Activated CD8-positive, alpha-beta memory T cell treated with anti-CD3 and anti-CD28 coated beads, Interleukin-2, amount 50 U/mL, for 24 hours (primary cell): ENCODE results near the gene DNAJC1.
"Not testable (repeated sequence)": the region's sequence is repeated elsewhere in the genome, so short reads cannot be mapped to it uniquely, and the experiment has no call there.

Experiments
- DNase-seq: peaks from one replicate; pipeline ENCODE4 v3.0.0-alpha.2; 2020; ENCODE audit errors: extremely low read depth

DNAJC1 gene

DNA sequence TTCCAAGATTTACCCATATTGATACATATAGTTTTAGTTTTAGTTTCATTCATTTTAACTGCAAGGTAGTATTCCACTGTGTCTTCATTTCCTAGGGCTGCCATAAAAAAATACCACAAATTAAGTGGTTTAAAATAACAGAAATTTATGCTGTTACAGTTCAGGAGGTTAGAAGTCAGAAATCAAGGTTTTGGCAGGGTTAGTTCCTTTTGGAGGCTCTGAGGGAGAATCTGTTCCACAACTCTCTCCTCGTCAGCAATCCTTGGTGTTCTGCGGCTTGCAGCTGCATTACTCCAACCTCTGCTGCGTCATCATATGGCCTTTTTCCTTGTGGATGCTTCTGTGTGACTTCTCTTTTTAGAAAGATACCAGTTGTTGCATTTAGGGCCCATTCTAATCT is 176.2 kb downstream of the DNAJC1 start:
- no peak for DNase-seq

DNA sequence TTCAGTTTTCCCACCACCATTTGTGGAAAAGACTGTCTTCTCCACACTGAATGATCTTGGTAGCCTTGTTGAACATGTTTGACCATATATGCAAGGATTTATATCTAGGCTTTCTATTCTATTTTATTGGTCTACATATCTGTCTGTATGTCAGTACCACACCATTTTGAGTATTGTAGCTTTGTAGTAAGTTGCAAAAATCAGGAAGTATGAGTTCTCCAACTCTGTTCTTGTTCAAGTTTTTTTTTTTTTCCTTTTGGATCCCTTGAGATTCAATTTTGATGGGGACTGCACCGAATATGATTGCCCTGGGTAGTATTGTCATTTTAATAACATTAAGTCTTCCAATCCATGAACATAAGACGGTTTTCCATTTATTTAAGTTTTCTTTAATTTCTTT is 176.8 kb downstream of the DNAJC1 start:
- DNase-seq: no peak

DNA sequence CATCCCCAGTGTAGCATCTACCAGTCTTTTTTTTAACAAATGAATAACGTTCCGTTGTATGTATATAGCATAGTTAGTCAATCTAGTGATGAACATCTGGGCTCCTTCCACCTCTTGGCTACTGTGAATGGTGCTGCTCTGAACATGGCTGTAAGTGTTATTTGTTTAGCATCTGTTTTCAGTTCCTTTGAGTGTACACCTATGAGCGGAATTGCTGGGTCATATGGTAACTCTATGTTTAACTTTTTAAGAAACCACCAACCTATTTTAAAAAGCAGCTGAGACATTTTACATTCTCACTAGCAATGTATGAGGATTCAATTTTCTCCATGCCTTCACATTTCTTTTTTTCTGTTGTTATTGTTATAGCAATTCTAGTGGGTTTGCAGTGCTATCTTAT is 178.2 kb downstream of the DNAJC1 start:
- DNase-seq: no peak

DNA sequence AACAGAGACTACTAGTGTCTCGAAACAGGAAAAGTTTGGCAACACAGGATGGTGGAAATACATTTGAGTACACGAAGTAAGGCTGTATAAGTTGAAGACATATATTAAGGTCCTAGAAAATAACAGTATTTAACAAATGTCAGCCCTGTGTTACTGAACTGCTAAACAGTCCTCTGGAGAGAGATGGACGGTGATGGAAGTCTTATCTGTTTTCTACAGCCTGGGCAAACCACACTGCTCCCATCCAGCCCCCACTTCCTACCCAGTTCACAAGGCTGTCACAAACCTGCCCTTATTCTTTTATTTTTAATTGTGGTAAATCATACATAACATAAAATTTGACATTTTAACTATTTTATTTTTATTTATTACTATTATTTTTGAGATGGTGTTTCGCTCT is 179.1 kb downstream of the DNAJC1 start:
- DNase-seq: no peak

DNA sequence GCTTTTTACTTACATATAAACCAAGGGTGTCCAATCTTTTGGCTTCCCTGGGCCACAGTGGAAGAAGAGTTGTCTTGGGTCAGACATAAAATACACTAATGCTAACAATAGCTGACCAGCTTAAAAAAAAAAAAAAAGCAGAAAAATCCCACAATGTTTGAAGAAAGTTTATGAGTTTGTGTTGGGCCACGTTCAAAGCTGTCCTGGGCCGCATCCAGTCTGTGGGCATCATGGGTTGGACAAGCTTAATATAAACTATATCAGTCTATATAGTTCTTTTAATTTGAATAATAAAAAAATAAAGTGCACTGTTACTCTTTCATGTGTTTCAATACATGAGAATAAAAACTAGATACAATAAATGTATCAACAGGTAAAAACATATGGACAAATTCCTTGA is 179.9 kb downstream of the DNAJC1 start:
- no peak for DNase-seq

DNA sequence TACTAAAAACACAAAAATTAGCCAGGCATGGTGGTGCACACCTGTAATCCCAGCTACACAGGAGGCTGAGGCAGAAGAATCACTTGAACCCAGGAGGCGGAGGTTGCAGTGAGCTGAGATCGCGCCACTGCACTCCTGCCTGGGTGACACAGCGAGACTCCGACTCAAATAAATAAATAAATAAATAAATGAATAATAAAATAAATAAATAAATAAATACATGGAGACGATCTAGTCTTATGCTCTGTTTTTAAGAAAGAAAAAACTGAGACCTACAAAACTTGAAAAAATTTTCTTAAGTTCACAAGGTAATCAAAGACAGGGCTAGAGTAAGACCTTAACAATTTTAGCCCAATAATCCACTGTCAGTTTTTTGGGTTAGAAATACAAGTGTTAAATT is 181.3 kb downstream of the DNAJC1 start:
- DNase-seq: not testable (repeated sequence)

DNA sequence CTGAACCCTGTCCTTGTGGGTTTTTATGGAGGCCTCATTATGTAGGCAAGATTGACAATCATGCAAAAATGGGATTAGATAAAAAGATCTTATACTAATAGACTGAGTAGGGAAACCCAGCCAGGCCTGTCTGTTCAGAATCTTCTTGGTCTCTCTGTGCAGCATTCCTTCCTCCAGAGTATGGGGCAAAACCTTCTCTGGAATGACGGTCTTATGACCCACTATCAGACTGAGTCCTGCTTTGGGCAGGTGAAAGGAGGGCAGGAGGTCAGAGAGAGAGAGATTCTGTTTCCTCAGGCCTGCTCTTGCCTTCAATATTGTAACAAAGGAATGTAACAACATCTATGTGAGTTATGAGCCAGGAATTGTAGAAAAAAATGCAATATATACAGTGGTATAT is 182.6 kb downstream of the DNAJC1 start:
- DNase-seq: no peak

DNA sequence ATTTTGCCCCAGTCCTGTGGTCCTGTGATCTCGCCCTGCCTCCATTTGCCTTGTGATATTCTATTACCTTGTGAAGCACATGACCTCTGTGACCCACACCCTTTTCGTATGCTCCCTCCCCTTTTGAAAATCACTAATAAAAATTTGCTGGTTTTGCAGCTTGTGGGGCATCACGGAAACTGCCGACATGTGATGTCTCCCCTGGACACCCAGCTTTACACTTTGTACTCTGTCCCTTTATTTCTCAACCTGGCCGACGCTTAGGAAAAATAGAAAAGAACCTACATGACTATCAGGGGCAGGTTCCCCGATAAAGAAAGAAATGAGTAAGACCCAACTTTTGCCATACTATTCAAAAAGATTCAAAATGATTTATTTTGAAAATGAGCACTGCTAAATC is 185.1 kb downstream of the DNAJC1 start:
- not testable (repeated sequence) for DNase-seq

DNA sequence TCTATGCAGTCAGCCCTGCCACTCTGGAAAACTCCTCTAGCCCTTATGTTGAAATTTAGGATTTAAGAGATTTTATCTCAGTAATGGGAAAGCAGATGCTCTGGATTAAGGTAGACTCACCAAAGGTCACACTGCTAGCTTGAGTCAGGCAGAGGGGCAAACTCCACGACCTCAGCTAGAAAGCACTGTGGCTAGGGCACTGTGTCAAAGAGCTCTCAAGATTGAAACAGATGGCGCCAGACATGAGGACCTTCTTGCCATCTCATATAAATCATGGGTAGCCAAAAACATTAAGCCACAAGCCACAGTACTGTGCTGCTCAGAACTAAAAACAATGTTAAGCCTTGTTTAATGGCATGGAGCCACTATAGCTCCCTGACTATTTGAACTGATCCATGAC is 188.7 kb downstream of the DNAJC1 start:
- no peak for DNase-seq

DNA sequence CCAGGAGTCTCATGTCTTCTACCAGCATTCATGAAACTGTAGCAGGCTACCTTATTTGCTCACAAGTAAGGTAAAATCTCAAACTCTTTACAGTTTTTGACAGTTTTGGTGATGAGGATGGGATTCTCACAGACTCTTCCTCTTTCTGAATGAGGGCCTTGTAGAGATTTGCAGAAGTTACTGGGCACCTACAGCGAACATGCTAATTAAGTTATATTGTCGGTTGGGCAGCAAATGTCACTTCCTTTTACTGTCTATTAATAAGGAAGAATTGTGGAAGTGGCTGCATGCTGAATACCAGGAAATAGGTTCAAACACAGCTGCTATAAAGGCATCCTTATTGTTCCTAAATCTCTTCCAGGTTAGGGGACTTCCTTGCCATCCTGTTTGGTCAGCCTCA is 189.6 kb downstream of the DNAJC1 start:
- DNase-seq: no peak

DNA sequence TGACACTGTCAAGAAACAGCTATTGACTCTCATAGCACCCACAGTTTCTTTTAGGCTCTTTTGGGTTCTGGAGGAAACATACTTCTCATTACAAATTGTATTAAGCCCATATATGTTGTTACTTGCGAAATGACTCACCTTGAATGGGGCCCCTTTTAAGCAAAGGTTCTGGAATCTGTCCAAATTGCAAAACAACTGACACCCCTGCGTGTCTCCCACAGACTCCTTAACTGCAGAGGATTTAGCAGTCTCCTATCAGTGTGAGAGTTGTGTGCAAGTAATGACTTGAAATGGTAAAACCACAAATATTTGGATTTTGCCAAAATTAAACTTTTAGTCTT is 192.3 kb downstream of the DNAJC1 start:
- no peak for DNase-seq

DNA sequence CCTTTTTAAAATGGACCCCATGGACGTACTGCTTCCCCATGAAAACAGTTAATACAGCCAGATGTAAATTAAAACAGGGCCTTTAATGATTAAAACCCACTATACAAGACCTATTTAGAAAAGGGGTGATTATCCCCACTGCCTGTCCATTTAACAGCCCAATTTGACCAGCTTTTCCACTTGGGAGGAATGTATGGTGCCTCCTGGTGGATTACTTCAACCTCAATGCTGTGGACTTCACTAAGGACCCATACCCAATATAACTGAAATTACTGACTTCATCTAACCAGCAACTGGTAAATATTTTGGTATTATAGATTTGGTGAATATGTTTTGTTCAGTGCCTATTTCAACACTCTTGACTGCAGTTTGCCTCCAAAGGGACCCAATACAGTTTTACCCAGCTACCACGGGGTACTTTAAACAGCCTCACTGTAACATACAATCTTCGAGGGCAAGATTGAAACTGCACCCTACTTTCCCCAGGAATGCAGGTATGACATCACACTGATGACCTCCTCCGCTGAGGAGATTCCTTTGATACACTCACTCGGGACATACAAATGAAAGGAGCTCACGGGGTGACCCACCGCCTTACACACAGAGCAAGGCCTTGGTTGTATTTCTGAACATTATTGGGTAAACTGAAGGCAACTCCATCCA is 192.8 kb downstream of the DNAJC1 start:
- no peak for DNase-seq

DNA sequence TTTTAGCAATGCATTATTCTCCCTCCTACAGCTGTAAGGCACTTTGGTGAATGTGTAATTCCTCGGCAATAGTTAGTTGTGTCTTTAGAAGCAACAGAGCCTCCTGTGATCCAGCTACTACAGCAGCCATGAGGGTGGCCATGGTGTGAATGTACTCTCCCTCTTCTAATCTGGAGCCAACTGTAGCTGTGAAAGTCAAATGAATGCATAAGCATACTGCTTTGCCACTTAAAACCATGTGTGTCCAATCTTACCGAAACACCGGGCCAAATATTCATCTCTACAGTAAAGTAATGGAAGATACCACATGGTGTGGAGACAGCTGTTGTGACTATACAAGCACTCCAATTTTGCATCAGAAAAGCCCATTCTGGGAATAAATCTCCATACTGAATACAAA is 195.0 kb downstream of the DNAJC1 start:
- no peak for DNase-seq

DNA sequence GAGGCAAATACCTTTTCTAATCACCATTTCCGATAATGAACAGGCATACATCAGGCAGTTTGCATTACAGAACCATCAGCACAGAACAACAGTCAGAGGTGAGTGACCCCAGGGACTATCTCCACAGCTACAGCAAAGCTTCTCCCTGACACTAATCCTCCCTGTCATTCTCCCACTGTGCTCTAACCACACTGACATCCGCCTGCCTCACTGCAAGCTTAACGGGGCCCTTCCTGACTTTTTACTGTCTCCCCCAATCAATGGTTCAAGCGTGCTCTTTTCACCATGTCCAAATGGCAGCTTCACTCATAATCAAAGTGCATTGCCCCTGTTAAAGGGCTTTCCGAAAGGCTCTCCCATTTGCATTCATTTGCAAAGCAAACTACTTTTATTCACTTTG is 196.3 kb downstream of the DNAJC1 start:
- no peak for DNase-seq

DNA sequence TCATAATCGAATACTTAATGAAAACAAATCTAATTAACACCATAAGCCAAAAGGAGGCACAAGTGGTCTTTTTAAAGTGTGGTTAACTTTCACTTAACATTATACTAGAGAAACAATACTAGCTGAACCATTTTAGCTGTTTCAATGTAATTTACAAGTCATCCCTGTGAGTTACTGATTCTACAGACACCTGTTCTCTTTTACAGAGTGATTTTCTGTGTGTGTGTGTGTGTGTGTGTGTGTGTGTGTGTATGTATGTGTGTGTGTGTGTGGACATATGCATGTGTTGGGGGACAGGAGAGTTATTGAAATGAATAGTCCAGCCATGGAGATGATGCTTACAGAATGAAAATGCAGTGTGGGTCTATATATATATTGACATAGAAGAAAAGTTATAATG is 200.2 kb downstream of the DNAJC1 start:
- no peak for DNase-seq

DNA sequence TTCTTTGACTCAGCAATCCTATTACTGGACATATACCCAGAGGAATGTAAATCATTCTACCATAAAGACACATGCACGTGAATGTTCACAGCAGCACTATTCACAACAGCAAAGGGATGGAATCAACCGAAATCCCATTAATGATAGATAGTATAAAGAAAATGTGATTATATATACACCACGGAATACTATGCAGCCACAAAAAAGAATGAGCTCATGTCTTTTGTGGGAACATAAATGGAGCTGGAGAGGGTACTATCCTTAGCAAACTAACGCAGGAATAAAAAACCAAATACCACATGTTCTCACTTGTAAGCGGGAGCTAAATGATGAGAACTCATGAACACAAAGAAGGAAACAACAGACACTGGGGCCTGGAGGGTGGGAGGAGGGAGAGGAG is 201.9 kb downstream of the DNAJC1 start:
- no peak for DNase-seq

DNA sequence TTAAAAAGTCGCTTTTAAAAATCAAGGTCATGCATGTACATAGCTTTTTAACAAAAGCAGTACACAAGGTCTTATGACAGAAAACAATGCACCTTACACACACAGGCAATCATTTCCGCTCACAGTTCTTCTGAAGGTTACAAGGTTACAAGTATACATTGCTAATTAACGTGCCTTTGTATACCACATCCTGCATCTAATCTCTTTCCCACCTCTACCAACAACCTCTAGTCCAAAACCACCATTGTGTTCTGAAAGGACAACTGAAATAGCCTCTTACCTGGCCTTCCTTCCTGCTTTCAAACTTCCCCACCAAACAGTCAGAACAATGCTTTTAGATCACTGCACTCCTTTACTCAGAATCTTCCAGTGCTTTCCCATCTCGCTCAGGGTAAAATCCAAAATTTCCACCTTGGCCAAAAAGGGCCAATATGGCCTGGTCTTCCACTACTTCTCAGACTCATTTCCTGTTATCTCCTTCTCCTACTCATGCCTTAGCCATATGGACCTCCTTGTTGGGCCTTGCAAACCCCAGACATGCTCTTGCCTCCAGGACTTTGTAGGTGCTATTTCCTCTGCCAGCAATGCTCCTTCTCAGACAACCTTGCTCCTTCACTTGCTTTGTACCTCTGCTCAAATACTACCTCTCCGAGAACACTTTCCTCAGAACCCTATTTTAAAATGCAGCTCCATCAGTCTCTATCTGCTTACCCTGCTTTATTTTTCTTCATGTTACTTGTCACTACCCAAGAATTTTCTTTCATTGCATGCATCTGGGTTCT is 205.4 kb downstream of the DNAJC1 start:
- DNase-seq: no peak

DNA sequence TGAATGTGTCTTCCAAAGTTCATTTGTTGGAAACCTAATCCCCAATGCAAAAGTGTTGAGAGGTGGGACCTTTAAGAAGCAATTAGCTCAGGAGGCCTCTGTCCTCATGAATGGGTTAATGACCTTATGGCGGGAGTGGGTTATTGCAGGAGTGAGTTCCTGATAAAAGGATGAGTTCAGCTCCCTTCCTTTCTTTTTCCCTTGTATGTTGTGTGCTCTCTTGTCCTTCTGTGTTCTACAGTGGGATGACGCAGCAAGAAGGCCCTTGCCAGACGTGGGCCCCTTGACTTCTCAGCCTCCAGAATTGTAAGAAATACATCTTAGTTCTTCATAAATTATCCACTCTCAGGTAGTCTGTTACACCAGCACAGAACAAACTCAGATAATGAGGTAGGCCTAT is 206.0 kb downstream of the DNAJC1 start:
- no peak for DNase-seq

DNA sequence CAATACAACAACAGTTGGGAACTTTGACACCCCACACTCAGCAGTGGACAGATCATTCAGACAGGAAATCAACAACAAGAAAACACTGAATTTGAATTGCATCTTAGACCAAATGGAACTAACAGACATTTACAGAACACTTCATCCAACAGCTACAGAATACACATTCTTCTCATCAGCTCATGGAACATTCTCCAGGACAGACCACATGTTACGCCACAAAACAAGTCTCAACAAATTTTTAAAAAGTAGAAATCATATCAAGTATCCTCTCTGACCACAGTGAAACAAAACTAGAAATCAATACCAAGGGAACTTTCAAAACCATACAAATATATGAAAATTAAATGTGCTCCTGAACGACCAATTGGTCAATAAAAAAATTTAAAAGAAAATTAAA is 212.3 kb downstream of the DNAJC1 start:
- no peak for DNase-seq

DNA sequence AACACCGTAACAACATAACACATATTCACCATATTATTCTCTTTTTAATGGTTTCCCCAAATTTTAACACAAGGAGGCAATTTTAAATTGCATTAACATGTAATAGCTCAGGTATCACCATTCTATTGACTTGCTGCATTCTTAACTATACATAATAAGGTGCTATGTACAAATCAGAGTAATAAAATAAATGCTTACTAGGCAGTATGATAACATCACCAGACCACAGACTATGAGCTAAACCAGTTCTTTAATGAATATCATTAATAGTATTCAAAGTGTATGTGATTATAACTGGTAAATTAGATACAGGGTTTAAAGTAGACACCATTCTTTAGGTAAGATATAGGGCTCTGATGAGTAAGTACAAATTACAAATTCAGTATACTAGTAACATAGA is 226.6 kb downstream of the DNAJC1 start:
- DNase-seq: no peak

DNA sequence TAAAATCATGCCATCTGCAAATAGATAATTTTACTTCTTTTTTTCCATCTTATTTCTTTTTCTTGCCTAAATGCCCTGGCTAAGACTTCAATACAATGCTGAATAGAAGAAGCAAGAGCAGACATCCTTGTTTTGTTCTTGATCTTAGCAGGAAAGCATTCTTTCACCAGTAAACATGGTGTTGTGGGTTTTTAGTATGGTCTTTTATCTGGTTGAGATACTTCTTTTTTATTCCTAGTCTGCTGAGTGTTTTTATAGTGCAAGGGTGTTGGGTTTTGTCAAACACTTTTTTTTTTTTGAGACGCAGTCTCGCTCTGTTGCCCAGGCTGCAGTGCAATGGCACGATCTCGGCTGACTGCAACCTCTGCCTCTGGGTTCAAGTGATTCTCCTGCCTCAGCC is 232.3 kb downstream of the DNAJC1 start:
- DNase-seq: no peak

DNA sequence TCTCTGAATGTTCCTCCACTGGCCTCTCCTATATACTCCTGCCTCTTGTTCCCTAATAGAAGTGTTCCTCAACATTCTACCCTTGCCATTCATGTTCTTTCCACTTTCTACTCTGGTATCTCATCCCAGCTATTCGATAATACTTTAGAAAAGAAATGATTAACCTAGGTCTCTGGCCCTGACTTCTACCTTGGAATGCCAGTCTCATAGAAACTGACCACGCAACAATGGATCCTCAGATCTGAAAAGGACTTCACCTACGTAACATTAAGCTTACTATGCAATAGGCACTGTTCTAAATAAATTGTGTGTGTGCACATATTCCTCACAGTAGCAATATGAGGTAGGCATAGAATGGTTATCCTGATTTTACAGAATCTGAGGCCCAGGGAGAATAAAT is 234.5 kb downstream of the DNAJC1 start:
- no peak for DNase-seq

DNA sequence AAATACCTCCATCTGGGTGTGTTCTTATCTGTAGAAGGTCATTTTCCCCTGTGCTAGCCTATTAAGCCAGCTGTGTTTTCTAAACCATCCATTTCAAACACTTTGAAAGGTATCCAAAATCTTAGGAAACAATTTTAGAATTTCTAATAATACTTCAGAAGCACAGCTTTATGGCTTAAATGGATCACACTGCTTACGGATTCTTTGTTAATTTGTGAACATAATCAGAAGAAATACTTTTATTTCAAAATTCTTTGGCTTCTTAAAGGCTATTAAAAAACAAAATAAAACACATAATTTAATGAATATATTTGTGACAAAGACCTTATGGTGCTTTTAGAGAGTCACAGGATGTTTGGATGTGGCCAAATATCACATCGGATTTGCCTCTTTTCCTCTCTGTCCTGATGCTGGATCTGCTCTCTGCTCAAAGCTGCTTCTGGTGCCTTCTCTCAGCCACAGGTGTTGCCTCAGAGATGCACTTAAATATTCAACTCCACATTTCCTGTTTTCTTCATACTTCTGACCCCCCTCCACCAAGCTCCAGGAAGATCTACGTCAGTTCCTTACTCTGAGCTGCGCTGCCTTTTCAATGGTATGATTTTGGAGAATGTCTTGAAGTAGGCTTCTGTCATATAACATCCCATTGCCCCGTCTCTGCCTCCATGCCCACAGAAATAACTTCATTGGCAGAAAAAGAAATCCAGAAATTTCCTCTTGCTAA is 238.9 kb downstream of the DNAJC1 start:
- no peak for DNase-seq
